G401 (cell line): ENCODE data around the gene DCDC2C. TPM values are rescaled to one million over a fixed set of nuclear protein-coding genes. Genes with fewer than 3 reads are reported as not detected.

Source experiments
- DNase-seq: peaks from one replicate; pipeline ENCODE4 v3.0.0-alpha.2; 2015; ENCODE audit warnings: low spot score
- in situ Hi-C: cut with HindIII; loops from 2 replicates; pipeline ENCODE4 v1.10.0; 2016; ENCODE audit warnings: low sequenced_read_pairs, mixed read lengths
- total RNA-seq: library from RNA; depleted of rRNA; stranded (reverse); fragments of >200 nt; shearing (Covaris generic); gene quantifications from 2 replicates; pipeline ENCODE4 v1.2.3, GENCODE V29; 2014

DCDC2C gene
- total RNA-seq, 1 experiment from 2014 or later = not detected

- DNase-seq = no peak
- in situ Hi-C loops = no loop called here
Measured at GRCh38 chr2:3761272-3761671, 57.9 kb downstream of the DCDC2C start.

- DNase-seq = no peak
- in situ Hi-C loops = no loop called here
Measured at GRCh38 chr2:3762771-3763447, 59.5 kb downstream of the DCDC2C start.

- no peak for DNase-seq
- in situ Hi-C loops = no loop called here
Measured at GRCh38 chr2:3766824-3767223, 63.4 kb downstream of the DCDC2C start.

DNA sequence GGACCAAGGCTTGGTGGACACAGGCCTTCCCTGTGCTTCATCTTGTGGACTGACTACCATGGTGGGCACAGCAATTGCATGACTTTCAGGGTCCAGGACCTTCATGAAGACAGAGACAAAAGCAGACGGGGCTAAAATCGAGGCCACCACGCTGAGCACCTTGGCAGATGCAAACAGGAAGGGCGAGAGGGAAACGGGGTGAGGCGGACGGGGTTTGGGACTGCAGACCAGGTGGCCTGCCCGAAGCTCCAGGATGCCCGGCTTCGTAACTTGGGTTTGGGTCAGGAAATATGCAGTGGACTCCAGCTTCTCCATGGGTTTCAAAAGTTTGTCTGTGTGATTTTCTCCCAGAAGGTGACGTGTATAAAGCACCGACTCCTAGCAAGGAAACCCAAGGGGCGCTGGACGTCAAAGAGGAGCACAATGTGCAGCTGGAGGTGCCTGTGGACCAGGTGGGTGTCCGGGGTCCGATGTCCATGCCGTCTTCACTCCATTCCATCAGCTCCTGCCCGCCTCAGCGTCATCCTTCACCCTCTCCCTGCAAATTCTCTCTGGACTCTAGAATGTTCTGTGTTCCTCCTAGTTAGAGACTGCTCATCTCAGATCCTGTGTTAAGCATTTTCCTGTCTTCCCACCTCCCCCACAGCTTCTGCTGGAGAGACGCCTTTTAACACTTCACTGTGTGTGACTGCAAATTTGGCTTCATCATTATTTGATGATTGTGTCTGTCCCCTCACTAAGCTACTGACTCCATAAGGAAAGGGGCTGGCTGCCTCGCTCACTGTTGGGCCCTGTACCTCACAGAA is 65.8 kb downstream of the DCDC2C start:
- no peak for DNase-seq
- in situ Hi-C loops = no loop called here

DNA sequence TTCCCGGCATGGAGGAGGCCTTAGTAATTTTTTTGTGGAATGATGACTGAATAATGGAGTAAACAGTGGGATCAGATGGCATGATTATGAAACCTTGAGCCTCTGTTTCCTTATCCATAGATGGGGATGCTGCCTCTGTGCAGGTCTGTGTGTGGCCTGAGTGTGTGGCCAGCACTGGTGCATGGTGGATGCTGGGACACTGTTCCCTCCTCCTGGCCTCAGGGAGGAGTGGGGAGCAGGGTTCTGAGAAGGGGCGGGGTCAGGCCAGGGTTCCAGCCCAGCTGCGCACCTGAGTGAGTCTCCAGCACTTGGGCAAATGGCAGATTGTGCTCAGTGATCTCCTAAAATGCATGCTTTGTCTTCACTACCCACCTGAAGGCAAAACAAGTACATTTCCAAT is 66.4 kb downstream of the DCDC2C start:
- in situ Hi-C loops = no loop called here
- no peak for DNase-seq

DNA sequence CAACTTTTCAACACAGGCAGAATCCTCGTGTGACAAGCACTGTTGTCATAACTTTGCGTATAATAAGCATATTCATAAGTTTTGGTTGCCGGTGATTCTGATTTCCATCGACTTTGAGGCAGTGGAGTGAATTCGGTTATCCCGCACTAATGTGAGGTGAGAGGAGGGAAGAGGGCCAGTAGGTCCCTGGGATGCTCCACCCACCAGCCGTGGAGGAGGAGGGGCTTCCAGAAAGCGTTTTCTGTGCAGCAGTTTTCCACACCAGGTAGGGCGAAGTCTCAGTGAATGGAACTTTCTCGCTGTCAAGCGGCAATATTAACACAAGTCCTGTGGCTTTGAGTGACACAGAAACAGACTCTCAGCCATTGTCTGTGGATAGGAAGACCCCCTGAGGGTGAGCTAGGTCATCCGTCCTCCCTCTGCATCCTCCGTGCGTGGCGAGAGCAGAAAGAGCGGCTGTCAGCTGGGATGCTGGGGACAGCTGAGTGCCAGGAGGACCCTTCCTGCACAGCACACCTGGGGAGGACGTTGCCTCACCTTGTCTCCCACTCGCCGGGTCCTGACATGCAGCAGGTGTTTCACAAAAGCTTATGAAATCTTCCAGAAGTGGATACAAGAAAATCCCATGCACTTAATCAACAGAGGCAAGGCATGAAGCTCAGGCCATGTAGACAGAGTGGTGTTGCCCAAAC is 67.5 kb downstream of the DCDC2C start:
- DNase-seq = no peak
- in situ Hi-C loops = no loop called here

GRCh38 chr2:3771576-3771975 is 68.2 kb downstream of the DCDC2C start:
- in situ Hi-C loops = no loop called here
- DNase-seq = no peak

GRCh38 chr2:3774336-3774735 is 71.0 kb downstream of the DCDC2C start:
- no peak for DNase-seq
- in situ Hi-C loops = no loop called here

GRCh38 chr2:3776311-3776710 is 72.9 kb downstream of the DCDC2C start:
- in situ Hi-C loops = no loop called here
- DNase-seq = no peak

- DNase-seq = no peak
- in situ Hi-C loops = no loop called here
Measured at GRCh38 chr2:3777966-3778365, 74.6 kb downstream of the DCDC2C start.

GRCh38 chr2:3778851-3779495 is 75.6 kb downstream of the DCDC2C start:
- no peak for DNase-seq
- in situ Hi-C loops = no loop called here

DNA sequence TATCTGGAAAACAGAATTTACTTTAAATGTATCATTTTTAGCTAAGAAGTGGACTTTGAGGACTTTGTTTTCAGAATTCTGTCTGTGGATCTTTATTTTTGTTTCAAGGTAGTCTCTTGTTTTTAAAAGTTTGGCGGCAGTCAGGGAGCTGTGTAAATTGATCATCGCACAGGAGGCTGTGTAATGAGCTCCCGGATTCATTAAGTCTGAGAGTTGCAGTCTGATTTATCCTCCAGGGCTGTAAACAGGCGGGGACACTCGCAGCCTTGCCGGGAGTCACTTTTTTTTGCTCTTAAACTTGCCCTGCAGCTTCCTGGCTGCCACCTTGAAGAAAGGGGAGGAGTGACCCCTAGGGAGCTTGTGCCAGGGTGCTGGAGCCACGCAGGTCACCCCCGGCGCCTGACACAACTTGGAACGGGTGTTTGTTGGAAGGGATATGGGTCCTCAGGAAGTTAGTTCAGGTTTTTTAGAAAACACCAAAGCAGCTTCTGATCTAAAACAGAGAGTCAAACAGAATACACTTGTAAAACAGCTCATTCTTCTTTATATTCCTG is 76.2 kb downstream of the DCDC2C start:
- in situ Hi-C loops = no loop called here

GRCh38 chr2:3780477-3781402 is 77.4 kb downstream of the DCDC2C start:
- in situ Hi-C loops = no loop called here
- peak; percentile 15 for DNase-seq

More for the DNA sequence above, 76.2 kb downstream of the DCDC2C start:
- no peak for DNase-seq

- DNase-seq = no peak
- in situ Hi-C loops = no loop called here
Measured at GRCh38 chr2:3784731-3785130, 81.4 kb downstream of the DCDC2C start.

GRCh38 chr2:3785220-3785889 is 82.0 kb downstream of the DCDC2C start:
- in situ Hi-C loops = no loop called here
- no peak for DNase-seq

DNA sequence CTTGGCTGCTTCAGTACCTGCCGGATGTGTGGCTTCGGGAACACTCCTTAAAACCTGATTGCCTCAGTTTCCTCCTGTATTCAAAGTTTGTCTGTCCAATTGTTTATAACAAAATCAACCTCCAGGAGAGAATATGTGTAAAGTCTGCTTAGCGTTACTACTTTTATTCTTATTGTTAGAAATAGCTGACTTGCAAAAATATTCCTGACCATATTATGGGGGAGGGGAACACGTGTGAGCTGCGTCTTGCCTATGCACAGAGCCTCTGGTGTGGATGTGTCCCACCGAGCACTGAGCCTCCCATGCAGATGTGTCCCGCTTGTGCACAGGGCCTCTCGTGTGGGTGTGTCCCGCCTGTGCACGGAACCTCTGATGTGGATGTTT is 82.5 kb downstream of the DCDC2C start:
- DNase-seq = no peak
- in situ Hi-C loops = no loop called here

DNA sequence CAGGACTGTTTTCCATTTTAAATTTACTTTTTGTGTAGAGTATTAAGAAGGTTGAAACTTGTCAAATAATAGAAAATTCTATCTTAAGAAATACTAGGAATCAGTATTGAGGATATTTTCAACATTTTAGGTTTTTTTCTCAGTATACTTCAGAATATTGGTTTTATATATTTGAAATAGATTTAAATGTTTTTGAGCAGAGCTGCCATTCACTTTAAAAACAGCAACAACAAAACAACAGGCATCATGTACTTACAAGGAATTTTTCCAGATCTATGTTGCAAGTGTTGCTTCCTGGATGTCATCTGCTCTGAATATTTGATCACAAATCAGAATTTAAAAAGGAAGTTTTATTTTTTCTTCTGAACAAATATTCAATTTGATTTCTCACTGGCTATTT is 84.4 kb downstream of the DCDC2C start:
- no peak for DNase-seq
- in situ Hi-C loops = no loop called here

GRCh38 chr2:3789256-3789655 is 85.9 kb downstream of the DCDC2C start:
- DNase-seq = no peak
- in situ Hi-C loops = no loop called here
